ENCODE data around the gene PPM1A.

PPM1A gene

GRCh38 chr14:60323199-60323896 lies 74.3 kb downstream of the PPM1A start:
- no peak for DNase-seq (ENCODE audit: low read depth)

- DNase-seq (ENCODE audit: low read depth) = no peak
Observed at GRCh38 chr14:60324837-60325236, 75.8 kb downstream of the PPM1A start.

DNA sequence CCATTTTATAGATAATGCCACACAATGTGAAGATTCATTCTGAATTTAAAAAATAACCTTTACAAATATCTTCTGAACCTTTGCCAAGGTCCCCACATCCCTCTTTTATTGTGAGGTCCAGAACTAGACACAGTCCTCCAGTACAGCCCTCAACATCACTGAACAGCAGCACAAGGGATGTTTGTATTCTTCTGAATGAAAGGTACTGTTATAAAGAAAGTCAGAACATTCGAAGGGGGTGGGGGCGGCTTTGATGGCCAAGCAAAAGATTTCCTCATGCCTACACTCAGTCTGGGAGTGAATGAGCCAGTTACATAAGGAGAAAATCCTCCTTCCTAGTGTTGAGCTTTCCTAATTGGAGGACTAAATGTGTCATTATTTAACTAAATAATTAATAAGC lies 77.3 kb downstream of the PPM1A start:
- no peak for DNase-seq (ENCODE audit: low read depth)

DNA sequence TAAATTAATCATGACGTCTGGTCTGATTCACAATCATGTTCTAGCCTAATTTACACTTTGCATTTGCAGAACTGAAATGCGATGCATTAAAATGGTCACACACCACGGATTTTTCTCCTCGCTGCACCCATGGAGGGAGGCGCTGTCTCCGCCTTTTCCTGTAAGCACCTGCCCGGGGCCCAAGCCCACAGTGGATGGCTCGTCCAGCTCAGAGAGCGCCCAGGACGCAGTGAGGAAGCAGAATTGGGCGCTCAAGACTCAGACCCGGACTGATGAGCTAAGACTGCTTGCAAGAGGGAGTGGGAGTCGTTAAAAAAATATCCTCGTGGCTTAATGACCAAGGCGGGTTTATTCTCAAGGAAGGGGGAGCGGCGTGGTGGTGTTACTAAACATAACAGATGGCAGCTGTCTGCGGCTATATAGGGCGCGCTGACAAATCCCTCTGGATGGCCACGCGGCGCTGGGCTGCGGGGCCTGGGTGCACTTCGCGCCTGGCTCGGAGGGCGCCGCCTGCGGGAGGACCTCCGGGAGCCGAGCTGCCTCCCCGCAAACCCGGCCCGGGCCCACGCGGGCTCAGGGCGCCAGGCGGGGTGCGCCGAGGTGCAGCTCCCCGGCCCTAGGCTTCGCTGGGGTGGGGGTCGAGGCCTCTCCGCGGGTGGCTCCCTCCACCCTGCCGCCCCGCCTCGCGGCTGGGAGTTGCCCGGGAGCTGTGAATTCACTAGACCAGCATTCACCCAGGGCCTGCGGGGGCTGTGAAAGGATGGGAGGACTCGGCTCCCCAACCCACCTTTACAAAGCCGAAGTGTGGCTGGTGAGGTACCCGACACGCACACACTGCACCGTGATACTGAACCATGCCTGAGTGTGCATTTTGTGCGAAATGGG lies 78.7 kb downstream of the PPM1A start:
- peak; percentile 0 for DNase-seq (ENCODE audit: low read depth)

- DNase-seq (ENCODE audit: low read depth) = no peak
Observed at GRCh38 chr14:60328583-60328982, 79.6 kb downstream of the PPM1A start.

DNA sequence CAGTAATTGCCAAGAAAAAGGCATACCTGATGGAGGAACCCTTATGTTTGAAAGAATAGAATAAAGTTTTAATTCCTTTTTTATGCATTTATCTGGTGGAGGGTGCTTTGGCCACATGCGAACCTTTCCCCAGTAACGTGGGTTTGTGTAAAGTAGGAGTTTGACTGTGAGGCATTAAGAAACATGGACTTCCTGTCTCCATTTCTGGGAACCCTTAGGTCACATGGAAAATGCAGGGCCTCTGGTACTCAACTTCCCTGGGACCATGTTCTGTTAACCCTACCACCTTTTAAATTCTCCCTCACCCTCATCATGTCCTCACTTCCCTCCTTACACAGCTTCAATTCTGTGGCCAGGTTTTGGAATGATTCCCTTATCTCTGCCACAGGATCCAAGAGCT lies 80.3 kb downstream of the PPM1A start:
- DNase-seq (ENCODE audit: low read depth) = no peak

DNA sequence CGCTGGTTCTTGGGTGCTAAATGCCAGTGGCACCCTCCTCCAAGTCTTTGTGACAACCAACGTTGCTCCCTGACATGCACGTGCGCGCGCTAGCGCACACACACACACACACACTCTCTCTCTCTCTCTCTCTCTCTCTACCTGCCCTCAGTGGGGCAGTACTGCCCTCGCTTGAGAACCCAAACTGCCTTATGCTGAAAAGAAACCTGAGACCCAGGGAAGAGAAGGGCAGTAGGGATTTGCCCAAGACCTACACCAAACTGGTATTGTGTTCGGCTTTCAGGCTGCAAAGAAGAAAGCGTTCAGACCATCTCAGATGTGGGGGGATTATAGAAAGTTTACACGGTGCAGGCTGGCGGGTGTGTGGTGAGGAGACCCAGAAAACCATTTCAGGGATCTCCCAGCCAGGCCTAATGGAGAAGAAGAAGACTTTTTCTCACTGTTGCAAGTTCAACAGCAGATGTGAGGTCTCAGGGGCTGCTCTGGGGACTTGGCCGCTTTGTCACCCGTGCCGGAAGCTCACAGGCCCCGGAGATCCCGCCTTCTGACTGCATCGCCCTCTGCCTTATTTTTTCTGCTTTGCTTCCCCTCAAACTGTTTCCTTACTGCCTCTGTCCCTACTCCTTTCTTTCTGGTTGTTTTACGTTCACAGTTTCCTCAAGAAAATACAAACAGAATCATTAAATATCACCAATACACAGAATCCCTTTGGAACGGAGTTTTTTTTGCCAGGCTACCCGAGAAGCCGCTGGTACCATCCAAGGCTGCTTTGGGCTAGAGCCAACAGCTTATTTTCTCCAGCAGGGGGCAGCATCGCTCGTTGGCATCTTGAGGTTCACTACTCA lies 82.4 kb downstream of the PPM1A start:
- DNase-seq (ENCODE audit: low read depth) = peak; percentile 62

DNA sequence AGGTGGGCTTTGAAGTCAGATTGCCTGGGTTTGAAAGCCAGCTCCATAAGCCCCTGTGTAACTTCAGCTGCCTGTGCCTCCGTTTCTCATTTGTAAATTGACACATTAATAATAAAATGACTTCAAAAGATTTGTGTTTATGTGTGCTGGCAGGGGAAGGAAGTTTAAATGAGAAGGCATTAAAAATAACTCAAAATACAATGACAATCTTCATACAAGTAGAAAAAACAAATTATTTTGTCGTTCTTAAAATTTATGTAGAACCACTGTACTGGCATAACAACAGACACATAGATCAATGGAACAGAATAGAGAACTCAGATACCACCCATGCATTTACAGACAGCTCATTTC lies 83.0 kb downstream of the PPM1A start:
- no peak for DNase-seq (ENCODE audit: low read depth)

GRCh38 chr14:60332869-60333268 lies 83.8 kb downstream of the PPM1A start:
- DNase-seq (ENCODE audit: low read depth) = no peak

DNA sequence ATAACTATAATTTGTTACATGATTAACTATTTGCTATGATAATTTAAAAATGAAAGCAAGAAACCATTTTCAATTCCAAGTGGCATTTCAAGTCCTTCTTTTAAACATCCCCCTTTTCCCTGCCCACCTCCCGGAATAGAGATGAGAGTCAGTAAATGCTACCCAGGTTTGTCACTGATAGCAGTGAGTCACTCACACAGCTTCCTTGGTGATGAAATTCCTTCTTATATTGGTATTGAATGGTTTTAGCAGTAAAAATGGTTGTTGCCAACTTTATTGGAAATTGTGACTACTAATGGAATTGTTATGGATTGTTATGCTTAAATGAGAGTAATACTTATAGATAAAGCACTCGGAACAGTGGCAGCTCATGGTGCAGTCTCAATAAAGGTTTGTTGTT lies 90.5 kb downstream of the PPM1A start:
- DNase-seq (ENCODE audit: low read depth) = no peak

- DNase-seq (ENCODE audit: low read depth) = no peak
Observed at GRCh38 chr14:60343571-60344071, 94.6 kb downstream of the PPM1A start.

DNA sequence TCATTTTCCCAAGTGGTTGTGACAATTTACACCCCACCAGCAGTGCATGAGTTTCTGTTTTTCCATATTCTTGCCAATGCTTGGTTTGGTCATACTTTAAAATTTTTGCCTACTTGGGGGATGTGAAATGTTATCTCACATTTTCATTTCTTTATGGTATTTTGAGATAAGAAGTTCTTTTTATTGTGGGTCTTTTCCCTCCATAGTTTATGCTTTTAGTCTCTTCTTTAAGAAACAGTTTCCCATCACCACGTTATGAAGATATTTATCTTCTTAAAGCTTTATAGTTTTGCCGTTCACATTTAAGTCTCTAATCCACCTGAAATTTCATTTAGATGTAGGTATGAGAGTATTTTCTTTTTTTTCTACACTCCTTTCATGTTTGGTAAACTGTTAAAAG lies 95.7 kb downstream of the PPM1A start:
- DNase-seq (ENCODE audit: low read depth) = no peak

GRCh38 chr14:60346706-60347105 lies 97.7 kb downstream of the PPM1A start:
- no peak for DNase-seq (ENCODE audit: low read depth)

DNA sequence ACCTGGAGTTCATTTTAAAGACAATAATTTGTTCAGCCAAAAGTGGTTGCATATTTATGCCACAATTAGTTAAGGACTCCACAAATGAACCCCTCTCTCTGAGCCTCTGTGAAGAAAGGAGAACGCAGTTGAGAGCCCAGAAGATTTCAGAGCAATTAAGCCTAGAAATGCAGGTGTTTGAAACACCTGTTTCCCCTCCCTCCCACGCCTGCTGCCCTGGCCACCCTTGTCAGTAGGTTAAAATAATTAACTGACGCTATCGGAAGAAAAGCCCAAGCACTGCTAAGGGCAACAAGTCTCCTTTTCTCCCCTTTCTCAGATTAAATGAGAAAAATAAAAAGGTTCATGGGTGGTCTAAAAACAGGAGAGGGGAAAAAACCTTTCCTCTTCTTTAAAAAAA lies 99.2 kb downstream of the PPM1A start:
- DNase-seq (ENCODE audit: low read depth) = no peak

Measured in activated T-helper 9 cell treated with anti-CD3 and anti-CD28 coated beads, Interleukin-2, amount 50 U/mL, for 16 hours (primary cell).